Inflammatory macrophage treated with lipopolysaccharide for 4 hours (primary cell): Measurements from ENCODE around the gene TNRC6C.

Source experiments
- DNase-seq: peaks from one replicate; pipeline ENCODE4 v3.0.0-alpha.2; 2020

The TNRC6C gene

DNA sequence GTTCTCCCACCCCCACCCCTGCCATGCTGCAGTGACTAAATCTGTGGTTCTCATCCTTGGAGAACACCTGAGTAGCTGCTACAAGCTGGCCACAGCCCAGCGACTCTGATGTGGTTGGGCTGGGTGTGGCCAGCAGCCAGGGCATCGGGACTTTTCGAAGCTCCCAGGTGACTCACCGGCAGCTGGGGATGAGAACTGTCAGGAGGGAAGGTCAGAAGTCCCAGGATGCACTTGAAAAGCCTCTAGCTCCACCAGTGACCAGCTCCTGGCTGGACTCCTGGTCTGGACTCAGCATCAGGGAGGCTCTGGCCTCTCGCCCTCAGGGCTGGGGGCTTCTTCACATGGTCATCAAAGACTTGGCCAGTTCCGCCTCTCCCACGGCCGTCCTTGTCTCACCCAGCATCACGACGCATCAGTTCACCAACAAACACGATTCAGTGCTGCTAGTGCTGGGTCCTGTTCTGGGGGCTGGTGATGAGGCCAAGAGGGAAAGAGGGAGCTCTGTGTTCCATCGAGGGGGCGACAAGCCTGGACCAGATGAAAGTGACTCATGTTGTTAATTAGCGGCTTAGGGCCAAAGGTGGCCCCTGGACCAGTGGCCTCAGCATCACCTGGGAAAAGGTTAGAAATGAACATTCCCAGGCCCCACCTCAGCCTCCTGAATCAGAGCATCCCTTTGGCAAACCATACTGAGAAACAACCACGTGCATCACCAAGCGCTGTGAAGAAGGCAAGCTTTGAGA is 183.8 kb downstream of the TNRC6C start:
- no peak for DNase-seq

DNA sequence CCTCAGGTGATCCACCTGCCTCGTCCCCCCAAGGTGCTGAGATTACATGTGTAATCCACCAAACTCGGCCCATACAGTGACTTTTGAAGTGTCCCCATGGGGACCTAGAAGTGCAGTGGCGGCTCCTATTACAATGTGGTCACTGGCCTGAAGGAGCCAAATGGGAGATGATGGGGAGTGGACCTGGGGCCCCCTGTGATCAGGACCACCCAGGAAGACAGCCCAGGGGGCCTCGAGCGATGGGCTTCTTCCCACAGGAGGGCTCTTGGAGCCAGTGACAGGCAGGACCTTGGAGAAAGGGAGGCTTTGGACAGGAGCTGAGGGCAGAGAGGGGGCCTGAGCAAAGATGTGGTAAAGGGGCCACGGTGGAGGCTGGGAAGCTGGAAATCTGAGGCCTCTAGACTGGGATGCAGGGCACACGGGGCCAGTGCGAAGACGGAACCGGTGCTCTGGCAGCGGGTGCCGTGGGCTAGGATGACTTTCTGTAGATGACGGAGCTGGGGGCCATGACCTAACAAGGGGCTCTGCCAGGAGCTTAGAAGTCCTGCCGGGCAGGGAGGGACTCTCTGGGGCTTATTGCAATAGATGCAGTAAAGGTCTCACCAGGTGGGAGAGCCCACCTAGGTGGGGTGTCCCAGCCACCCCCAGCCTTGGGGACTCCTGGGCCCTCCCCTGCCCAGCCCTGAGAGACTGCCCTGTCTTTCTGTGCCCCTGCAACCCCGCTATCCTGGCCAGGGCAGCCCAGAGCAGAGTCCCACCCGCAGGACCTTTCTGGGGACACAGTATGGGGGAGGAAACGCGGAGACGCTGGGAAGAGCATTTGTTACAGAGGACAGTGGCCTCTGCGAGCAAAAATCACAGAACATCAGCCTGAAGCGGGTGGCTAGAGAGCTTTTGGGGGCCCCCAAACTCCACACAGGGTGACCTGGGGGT is 185.0 kb downstream of the TNRC6C start:
- DNase-seq: no peak

DNA sequence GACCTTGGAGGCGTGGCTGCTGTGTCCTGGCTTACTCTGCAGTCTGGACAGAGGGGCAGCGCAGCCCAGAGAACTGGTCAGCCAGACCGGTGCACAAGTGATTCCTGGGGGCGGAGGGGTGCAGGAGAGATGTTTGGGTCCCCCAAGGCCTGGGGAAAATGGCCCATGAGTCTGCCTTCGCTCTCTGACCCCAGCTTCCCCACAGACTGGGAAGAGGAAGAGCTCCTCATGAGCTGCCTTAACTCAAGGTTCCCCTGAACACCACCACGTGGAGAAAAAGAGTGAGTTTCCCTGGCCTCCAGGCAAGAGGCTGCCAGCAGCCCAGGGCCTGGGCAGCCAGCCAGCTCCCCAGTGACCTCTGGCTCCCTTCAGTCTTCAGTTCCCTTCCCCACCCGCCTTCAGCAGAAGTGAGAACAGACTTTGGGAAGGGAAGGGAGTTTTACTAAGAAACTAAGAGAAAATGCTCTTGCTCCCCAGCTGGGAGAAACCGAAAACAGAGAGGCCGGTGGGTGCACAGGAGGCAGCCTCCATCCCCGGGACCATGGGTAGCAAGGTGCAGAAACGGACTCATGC is 185.7 kb downstream of the TNRC6C start:
- peak; percentile 96 for DNase-seq

DNA sequence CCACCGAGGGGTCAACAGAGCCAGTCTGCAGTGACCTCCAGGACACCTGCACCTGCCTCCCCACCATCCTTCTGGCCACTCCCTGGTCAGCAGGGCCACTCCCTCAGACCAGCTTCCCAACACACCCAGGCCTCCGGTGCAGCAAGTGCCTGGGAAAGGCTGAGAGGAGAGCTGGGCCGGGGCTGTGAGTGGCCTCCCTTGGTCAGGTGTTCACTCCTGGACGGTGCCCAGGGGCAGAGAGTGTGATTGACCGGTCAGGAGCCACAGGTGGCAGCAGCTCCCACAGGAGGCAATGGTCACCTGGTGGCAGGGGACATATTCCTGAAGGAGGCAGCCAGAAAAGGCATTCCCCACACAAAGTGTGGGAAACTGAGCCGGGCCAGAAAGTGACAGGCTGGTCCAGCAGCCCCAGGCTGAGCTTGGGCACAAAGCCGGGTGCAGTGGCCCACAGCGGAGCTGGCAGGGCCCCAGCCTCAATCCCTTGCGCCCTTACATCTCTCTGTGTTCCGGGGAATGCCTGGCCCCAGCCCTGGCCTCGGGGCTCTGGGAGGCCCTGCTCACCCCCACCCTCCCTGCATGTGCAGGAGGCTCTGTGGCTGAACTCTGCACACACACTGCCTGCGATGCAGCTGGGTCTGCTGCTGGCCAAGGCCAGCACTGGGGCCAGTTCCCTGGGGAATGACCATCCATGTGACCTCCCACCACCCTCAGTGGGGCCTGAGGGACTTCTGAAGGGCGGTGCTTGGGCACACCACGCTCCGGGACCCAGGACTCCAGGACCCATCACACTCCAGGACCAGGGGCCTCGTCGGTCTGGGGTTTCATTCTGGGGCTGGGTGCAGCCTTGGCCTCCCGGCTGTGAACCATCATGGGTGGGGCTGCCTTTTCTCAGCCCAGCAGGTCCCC is 186.5 kb downstream of the TNRC6C start:
- no peak for DNase-seq

DNA sequence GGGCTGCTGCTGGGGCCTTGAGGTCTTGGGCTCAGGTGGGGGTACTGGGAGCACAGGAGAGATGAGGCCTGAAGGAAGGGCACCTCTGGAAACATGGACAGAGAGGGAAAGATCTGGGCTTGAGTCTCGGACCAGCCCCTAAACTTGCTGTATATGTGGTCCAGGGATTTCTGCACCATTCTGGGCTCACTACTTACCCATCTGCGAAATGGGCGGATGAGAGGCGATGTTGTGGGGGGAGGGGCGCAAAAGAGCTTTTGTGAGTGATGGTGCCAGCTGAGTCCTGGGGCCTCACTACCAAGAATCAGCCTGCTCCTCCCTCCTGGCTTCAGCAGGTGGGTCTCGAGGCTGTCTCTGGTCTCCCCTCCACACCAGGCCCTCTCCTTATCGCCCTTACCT is 188.0 kb downstream of the TNRC6C start:
- no peak for DNase-seq

DNA sequence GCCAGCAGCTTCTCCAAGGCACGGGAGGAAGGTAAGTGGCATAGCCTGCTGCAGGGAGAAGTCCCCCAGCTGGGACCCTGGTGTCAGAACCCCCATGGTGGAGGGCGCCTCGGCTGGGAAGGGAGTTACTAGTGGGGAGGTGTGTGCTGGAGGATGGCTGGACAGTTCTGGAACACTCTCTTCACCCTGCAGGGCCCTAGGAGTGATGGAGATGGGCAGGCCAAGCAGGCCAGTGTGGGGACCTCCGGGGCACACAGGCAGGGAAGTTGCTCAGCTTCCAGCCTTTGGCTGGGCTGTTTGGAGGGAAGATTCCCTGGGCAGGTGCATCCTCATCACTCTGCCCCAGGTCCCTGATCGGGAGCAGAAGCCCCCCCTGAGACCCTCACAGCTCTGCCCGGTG is 188.4 kb downstream of the TNRC6C start:
- no peak for DNase-seq

DNA sequence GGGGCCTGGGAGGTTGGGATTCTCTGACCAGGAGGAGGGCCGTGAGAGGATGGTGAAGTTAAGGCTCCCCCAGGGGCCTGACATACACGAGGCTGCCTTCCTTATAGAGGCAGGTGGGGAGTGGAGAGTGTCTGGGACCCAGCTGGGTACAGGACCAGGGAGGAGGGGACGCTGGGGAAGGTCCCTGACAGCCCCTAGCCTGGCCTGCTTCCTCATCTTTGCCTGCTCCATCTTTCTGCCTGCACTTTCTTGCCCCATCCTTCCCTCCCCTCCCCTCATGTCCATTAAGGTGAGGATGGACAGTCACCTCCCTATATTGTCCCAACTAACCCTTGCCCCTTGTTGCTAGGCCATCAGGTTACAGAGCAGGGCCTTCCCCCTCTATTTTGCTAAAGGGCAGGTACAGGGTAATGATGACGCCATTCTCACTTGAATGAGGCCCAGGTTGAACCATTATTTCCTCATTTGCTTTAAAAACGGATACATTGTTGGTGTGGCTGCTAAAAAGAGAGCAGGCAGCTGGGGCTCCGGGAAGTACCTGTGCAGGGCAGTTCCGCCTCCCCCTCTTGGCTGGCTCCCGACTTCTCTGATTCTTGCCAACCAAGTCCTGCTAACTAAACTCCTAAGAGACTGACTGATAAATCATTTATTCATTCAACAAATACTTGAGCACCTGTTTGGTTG is 189.0 kb downstream of the TNRC6C start:
- DNase-seq: no peak

DNA sequence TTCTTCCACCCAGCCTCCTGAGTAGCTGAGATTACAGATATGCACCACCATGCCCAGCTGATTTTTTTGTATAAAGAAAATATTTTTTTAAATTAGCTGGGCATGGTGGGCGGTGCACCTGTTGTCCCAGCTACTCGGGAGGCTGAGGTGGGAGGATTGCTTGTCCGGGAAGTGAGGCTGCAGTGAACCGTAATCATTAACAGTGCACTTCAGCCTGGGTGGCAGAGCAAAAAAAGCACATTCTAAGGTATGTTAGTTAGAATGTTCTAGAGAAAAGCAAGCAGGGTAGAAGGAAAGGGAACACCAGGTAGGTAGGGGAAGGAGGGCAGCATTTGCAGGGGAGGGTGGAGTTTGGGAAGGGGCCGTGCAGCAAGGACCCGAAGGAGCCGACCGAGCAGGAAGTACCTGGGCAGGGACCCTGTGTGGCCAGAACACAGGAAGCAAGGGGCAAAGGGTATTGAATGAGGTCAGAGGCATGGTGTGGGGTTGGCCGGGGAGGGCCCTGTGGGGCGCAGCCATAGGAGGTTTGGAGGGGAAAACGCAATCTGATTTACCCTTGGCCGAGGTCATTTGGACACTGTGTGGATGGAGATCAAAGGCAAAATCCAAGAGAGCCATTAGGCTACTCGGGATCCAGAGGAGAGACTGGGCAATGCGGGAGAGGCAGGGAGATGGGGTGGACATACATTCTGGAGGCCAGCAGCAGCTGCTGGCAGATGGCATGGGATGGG is 189.9 kb downstream of the TNRC6C start:
- DNase-seq: no peak

DNA sequence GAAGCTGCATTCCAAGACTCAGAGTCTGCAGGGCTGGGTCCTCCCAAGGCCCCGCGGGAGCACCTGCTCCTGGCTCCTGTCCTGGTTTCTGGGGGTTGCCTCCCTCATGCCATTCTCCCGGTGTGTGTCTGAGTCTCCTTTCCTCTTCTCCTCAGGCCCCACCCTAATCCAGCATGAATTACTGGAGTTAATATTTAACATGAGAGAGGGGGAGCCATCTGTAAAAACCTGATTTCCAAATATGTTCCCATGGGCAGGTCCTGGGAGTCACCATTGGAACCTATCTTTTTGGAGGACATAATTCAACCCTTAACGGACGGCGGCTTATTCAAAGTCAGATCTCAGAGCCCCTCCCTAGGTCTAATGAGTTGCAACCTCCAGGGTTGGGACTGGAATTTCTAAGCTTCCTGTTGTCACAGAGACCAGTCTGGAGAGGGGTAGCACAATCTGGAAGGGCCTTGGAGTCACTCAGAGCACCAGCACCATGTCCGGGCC is 193.1 kb downstream of the TNRC6C start:
- no peak for DNase-seq

DNA sequence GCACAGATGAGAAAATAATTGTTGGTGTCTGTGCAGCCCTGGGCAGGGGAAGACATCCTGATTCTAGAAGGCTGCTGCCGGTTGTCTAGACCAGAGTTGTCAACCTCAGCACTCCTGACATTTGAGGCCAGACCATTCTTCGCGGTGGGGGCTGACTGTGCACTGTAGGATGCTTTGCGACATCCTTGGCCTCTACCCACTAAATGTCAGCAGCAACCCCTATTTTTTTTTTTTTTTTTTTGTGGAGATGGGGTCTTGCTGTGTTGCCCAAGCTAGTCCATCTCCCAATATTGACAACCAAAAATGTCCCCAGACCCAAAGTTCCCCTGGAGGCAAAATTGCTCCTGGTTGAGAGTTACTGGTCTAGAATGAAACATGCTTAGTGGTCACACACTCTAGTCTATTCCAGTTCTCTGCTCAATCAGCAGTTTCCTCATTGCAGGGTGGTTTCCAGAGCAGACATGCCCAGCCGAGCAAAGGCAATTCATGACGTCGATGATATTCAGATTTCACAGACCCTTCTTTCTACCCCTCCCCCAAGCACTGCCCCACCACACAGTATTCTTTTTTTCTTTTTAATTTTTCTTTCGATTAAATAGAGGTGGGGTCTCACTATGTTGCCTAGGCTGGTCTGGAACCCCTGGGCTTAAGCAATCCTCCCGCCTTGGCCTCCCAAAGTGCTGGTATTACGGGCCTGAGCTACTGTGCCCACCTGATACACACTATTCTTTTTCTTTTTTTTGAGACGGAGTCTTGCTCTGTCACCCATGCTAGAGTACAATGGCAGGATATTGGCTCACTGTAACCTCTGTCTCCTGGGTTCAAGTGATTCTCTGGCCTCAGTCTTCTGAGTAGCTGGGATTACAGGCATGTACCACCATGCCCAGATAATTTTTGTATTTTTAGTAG is 196.7 kb downstream of the TNRC6C start:
- DNase-seq: peak; percentile 88
